ENCODE measurements around the gene GTF2A2. TPM values are rescaled to one million over a fixed set of nuclear protein-coding genes. Genes with fewer than 3 reads are reported as not detected.

Gene GTF2A2
- total and polyA plus RNA-seq, 10 of the 15 experiments (the other 5 are each of a cell fraction or from before 2014, with no cell fraction given), result 89.2 to 565 (median 137) TPM

GRCh38 chr15:59595434-59595915, 61.8 kb downstream of the GTF2A2 start (continued):
- TF ChIP-seq HSF1 (IDR thresholded peaks at IDR 0.05; ENCODE audit: low read depth, low read length) (no peak), E2F4 (IDR thresholded peaks at IDR 0.05; ENCODE audit: low read depth, low read length) (no peak), RAD21 (IDR thresholded peaks at IDR 0.05; ENCODE audit: insufficient read depth, low read depth, low read length) (no peak)

GRCh38 chr15:59594991-59595390, 62.3 kb downstream of the GTF2A2 start:
- intact Hi-C loops (cut with micrococcal nuclease; ENCODE audit: unreplicated experiment) (no loop called here), in situ Hi-C loops (cut with MboI) (no loop called here)
- DNase-seq (ENCODE audit: low read depth, low spot score), result no peak
- peaks cover 6% of the 10 kb centered on the region for H3K4me1 ChIP-seq (ENCODE audit: control insufficient read depth, insufficient read depth, low read length)
- CTCF ChIA-PET, result interaction anchor here (1.0 kb wide), 2 partner anchors 19 to 96 kb away, joined by 3 read pairs; no protein-coding TSS in a partner anchor
- SMC1A ChIA-PET (ENCODE audit: uncharacterized antibody, unreplicated experiment), result interaction anchor here (1.5 kb wide), 1 partner anchor 169 kb away, joined by 3 read pairs; no protein-coding TSS in a partner anchor
- no TSS peak for BruUV-seq (replicated peaks)
- no peaks in the 10 kb centered on the region for H3K27me3 ChIP-seq (replicated peaks in 1 of 2; ENCODE audit: control insufficient read depth in 2 of 2, insufficient read depth in 2 of 2, low read length in 1 of 2)
- ATAC-seq, result no peak
- POLR2A ChIA-PET, result no interaction called here
- no peak overlapping the region for H3K4me2 ChIP-seq (ENCODE audit: control insufficient read depth, insufficient read depth)
- no peak overlapping the region for H3K4me3 ChIP-seq
- H3K9me3 ChIP-seq (replicated peaks; ENCODE audit: control insufficient read depth, insufficient read depth, low read length), result no peaks in the 10 kb centered on the region
- no peak overlapping the region for H2AFZ ChIP-seq (ENCODE audit: control insufficient read depth, low read depth, low read length)
- no peak overlapping the region for H3K9ac ChIP-seq (ENCODE audit: control insufficient read depth, insufficient read depth, low read length)
- no peak for FAIRE-seq
- no peak overlapping the region for H3K27ac ChIP-seq (ENCODE audit: control insufficient read depth, insufficient read depth)
- 57% methylated on average over 2 of the region's 2 CpGs for WGBS (ENCODE audit: insufficient coverage, insufficient replicate concordance, low lambda C conversion rate, missing lambda C conversion rate)
- H4K20me1 ChIP-seq (ENCODE audit: control insufficient read depth, insufficient read depth), result no peaks in the 10 kb centered on the region
- H3K36me3 ChIP-seq (ENCODE audit: control insufficient read depth in 2 of 2, insufficient read depth in 2 of 2, low read length in 1 of 2), result no peaks in the 10 kb centered on the region
- H3K79me2 ChIP-seq (ENCODE audit: control insufficient read depth, insufficient read depth, low read length), result no peaks in the 10 kb centered on the region
- RAD21 ChIA-PET (ENCODE audit: unreplicated experiment), result no interaction called here
- TF ChIP-seq PKNOX1 (IDR thresholded peaks at IDR 0.05), result no peak
- no peak for TF ChIP-seq DPF2 (IDR thresholded peaks at IDR 0.05)
- TF ChIP-seq PAX5 (IDR thresholded peaks at IDR 0.05; ENCODE audit: borderline replicate concordance, low read depth, low read length), result no peak
- no peak for TF ChIP-seq NR2F1 (conservative IDR thresholded peaks at IDR 0.05)
- no peak for TF ChIP-seq PBX3 (IDR thresholded peaks at IDR 0.05; ENCODE audit: insufficient replicate concordance, low read depth, low read length)
- TF ChIP-seq STAT3 (IDR thresholded peaks at IDR 0.05; ENCODE audit: low read depth, low read length), result no peak
- no peak for TF ChIP-seq IKZF2 (IDR thresholded peaks at IDR 0.05)
- TF ChIP-seq ZNF274 (IDR thresholded peaks at IDR 0.05; ENCODE audit: insufficient read depth, insufficient read length), result no peak
- no peak for TF ChIP-seq RELB (IDR thresholded peaks at IDR 0.05; ENCODE audit: low read depth)
- TF ChIP-seq NKRF (conservative IDR thresholded peaks at IDR 0.05), result no peak
- TF ChIP-seq ZNF622 (IDR thresholded peaks at IDR 0.05), result no peak
- no peak for TF ChIP-seq JUNB (IDR thresholded peaks at IDR 0.05)
